Left colon (tissue), 2 donors: ENCODE data around the gene VCX2. TPM values are rescaled to one million over a fixed set of nuclear protein-coding genes. Genes with fewer than 3 reads are reported as not detected.
"Not testable (repeated sequence)": the region's sequence is repeated elsewhere in the genome, so short reads cannot be mapped to it uniquely, and the experiment has no call there.

Source experiments
- ATAC-seq: fragments of 200-7000 bp; cut with Tn5 transposase; one replicate; pipeline ENCODE4 v1.9.1; 2020; ENCODE audit warnings: mild to moderate bottlenecking, moderate library complexity
- DNase-seq, 2 donors: peaks; one replicate each; pipeline ENCODE4 v3.0.0-alpha.2; 2020
- intact Hi-C, 2 donors: fragments of 100-400 bp; cut with DNase I in 1 of 2; cut with micrococcal nuclease in 1 of 2; formaldehyde crosslinking; loops; one replicate each; pipeline versions ENCODE4 v1.11.2 to v1.14.0; 2022; cut with DNase I, micrococcal nuclease
- microRNA-seq, 2 donors: library from miRNA; unstranded; fragments of <30 nt; microRNA quantifications; one replicate each; pipeline versions ENCODE4 v1.1.0 to v1.2.0, GENCODE V29; 2020
- total RNA-seq, 2 donors: library from RNA; stranded (reverse); fragmentation: NEBNext Ultra II Directional; extraction: Animal tissue kit (Norgen Biotek cat#: 25700); gene quantifications; one replicate each; pipeline ENCODE4 v1.2.1, GENCODE V29; 2021
- donor health status: DM: no; HTN: no; CAD: no.
- donor health status: DM: yes; HTN: yes; CAD: no.

VCX2 gene
- total RNA-seq, 2 donors from 2014 or later, result not detected

- ATAC-seq (no peak), DNase-seq (no peak)
- intact Hi-C loops, result no loop called here
Measured at GRCh38 chrX:8126092-8126491, 45.0 kb downstream of the VCX2 start.

- intact Hi-C loops, result no loop called here
- ATAC-seq (no peak), DNase-seq (no peak)
Measured at GRCh38 chrX:8125566-8125965, 45.5 kb downstream of the VCX2 start.

GRCh38 chrX:8122538-8122937 is 48.5 kb downstream of the VCX2 start:
- ATAC-seq (no peak), DNase-seq (no peak)
- intact Hi-C loops, result no loop called here

GRCh38 chrX:8121391-8121790 is 49.7 kb downstream of the VCX2 start:
- ATAC-seq, DNase-seq, intact Hi-C loops: not testable (repeated sequence)

Small RNAs within 50 kb of the gene (microRNA-seq; reads per million reads assigned to microRNA genes)
- 13.6 to 32.5 reads per million in 2 donors for gene MIR651

Other genes starting within 250 kb of the VCX2 start
- gene PNPLA4, start 243.9 kb downstream of the VCX2 start, total RNA-seq, result 10 to 100 TPM; 31.0 to 35.0 TPM